ENCODE results near the gene MORF4L1. TPM values are rescaled to one million over a fixed set of nuclear protein-coding genes. Genes with fewer than 3 reads are reported as not detected.
"Not testable (repeated sequence)": the region's sequence is repeated elsewhere in the genome, so short reads cannot be mapped to it uniquely, and the experiment has no call there.

MORF4L1 gene
- total RNA-seq, 1 donor from 2014 or later, result 382 TPM

- Histone ChIP-seq H3K36me3 (ENCODE audit: control insufficient read depth in 3 of 3, insufficient read depth in 3 of 3, low read length in 3 of 3) (no peaks in the 10 kb centered on the region), H3K4me3 (ENCODE audit: low read length in 3 of 3) (no peak overlapping the region), H3K4me1 (ENCODE audit: control insufficient read depth in 3 of 3, insufficient read depth in 3 of 3, low read length in 3 of 3) (peaks cover 0 to 2% (median 0%) of the 10 kb centered on the region in 3 donors), H3K27ac (ENCODE audit: low read depth, low read length) (no peak overlapping the region), H3K27me3 (ENCODE audit: control insufficient read depth in 3 of 3, insufficient read depth in 3 of 3, low read length in 3 of 3) (no peaks in the 10 kb centered on the region), H3K9ac (ENCODE audit: low read depth in 1 of 3, low read length in 3 of 3) (no peak overlapping the region), H3K9me3 (ENCODE audit: control insufficient read depth in 3 of 3, low read length in 3 of 3) (no peaks in the 10 kb centered on the region)
Measured at GRCh38 chr15:78840661-78841375, 31.9 kb upstream of the MORF4L1 start.

GRCh38 chr15:78841376-78841706 lies 31.3 kb upstream of the MORF4L1 start:
- Histone ChIP-seq H3K27ac (ENCODE audit: low read depth, low read length) (no peak overlapping the region), H3K9ac (ENCODE audit: low read depth in 1 of 3, low read length in 3 of 3) (no peak overlapping the region), H3K27me3 (ENCODE audit: control insufficient read depth in 3 of 3, insufficient read depth in 3 of 3, low read length in 3 of 3) (no peaks in the 10 kb centered on the region), H3K36me3 (ENCODE audit: control insufficient read depth in 3 of 3, insufficient read depth in 3 of 3, low read length in 3 of 3) (no peaks in the 10 kb centered on the region), H3K9me3 (ENCODE audit: control insufficient read depth in 3 of 3, low read length in 3 of 3) (no peaks in the 10 kb centered on the region), H3K4me3 (ENCODE audit: low read length in 3 of 3) (no peak overlapping the region), H3K4me1 (ENCODE audit: control insufficient read depth in 3 of 3, insufficient read depth in 3 of 3, low read length in 3 of 3) (peaks cover 0 to 2% (median 0%) of the 10 kb centered on the region in 3 donors)

- H3K9me3 ChIP-seq (ENCODE audit: control insufficient read depth in 3 of 3, low read length in 3 of 3), result no peaks in the 10 kb centered on the region
- no peaks in the 10 kb centered on the region for H3K27me3 ChIP-seq (ENCODE audit: control insufficient read depth in 3 of 3, insufficient read depth in 3 of 3, low read length in 3 of 3)
- no peaks in the 10 kb centered on the region for H3K36me3 ChIP-seq (ENCODE audit: control insufficient read depth in 3 of 3, insufficient read depth in 3 of 3, low read length in 3 of 3)
- no peak overlapping the region for H3K27ac ChIP-seq (ENCODE audit: low read depth, low read length)
- no peak overlapping the region for H3K9ac ChIP-seq (ENCODE audit: low read depth in 1 of 3, low read length in 3 of 3)
- H3K4me3 ChIP-seq (ENCODE audit: low read length in 3 of 3), result no peak overlapping the region
- peaks cover 0 to 2% (median 0%) of the 10 kb centered on the region in 3 donors for H3K4me1 ChIP-seq (ENCODE audit: control insufficient read depth in 3 of 3, insufficient read depth in 3 of 3, low read length in 3 of 3)
Measured at GRCh38 chr15:78841891-78842290, 30.8 kb upstream of the MORF4L1 start.

GRCh38 chr15:78842519-78842918 lies 30.2 kb upstream of the MORF4L1 start:
- Histone ChIP-seq H3K9me3 (ENCODE audit: control insufficient read depth in 3 of 3, low read length in 3 of 3) (no peaks in the 10 kb centered on the region), H3K27me3 (ENCODE audit: control insufficient read depth in 3 of 3, insufficient read depth in 3 of 3, low read length in 3 of 3) (no peaks in the 10 kb centered on the region), H3K4me3 (ENCODE audit: low read length in 3 of 3) (no peak overlapping the region), H3K4me1 (ENCODE audit: control insufficient read depth in 3 of 3, insufficient read depth in 3 of 3, low read length in 3 of 3) (peaks cover 0 to 2% (median 0%) of the 10 kb centered on the region in 3 donors), H3K36me3 (ENCODE audit: control insufficient read depth in 3 of 3, insufficient read depth in 3 of 3, low read length in 3 of 3) (no peaks in the 10 kb centered on the region), H3K27ac (ENCODE audit: low read depth, low read length) (no peak overlapping the region), H3K9ac (ENCODE audit: low read depth in 1 of 3, low read length in 3 of 3) (no peak overlapping the region)

DNA sequence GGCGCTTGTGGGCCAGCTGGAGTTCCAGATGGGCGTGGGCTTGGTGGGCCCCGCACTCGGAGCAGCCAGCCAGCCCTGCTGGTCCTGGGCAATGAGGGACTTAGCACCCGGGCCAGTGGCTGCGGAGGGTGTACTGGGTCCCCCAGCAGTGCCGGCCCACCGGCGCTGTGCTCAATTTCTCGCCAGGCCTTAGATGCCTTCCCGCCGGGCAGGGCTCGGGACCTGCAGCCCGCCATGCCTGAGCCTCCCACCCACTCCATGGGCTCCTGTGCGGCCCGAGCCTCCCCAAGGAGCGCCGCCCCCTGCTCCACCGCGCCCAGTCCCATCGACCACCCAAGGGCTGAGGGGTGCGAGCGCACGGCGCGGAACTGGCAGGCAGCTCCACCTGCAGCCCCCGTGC lies 25.8 kb upstream of the MORF4L1 start:
- not testable (repeated sequence) for H3K9me3 ChIP-seq (ENCODE audit: control insufficient read depth in 3 of 3, low read length in 3 of 3); H3K27me3 ChIP-seq (ENCODE audit: control insufficient read depth in 3 of 3, insufficient read depth in 3 of 3, low read length in 3 of 3); H3K4me1 ChIP-seq (ENCODE audit: control insufficient read depth in 3 of 3, insufficient read depth in 3 of 3, low read length in 3 of 3); H3K4me3 ChIP-seq (ENCODE audit: low read length in 3 of 3); H3K36me3 ChIP-seq (ENCODE audit: control insufficient read depth in 3 of 3, insufficient read depth in 3 of 3, low read length in 3 of 3); H3K9ac ChIP-seq (ENCODE audit: low read depth in 1 of 3, low read length in 3 of 3); H3K27ac ChIP-seq (ENCODE audit: low read depth, low read length)

- not testable (repeated sequence) for H3K27ac ChIP-seq (ENCODE audit: low read depth, low read length); H3K9ac ChIP-seq (ENCODE audit: low read depth in 1 of 3, low read length in 3 of 3); H3K27me3 ChIP-seq (ENCODE audit: control insufficient read depth in 3 of 3, insufficient read depth in 3 of 3, low read length in 3 of 3); H3K36me3 ChIP-seq (ENCODE audit: control insufficient read depth in 3 of 3, insufficient read depth in 3 of 3, low read length in 3 of 3); H3K4me1 ChIP-seq (ENCODE audit: control insufficient read depth in 3 of 3, insufficient read depth in 3 of 3, low read length in 3 of 3); H3K4me3 ChIP-seq (ENCODE audit: low read length in 3 of 3); H3K9me3 ChIP-seq (ENCODE audit: control insufficient read depth in 3 of 3, low read length in 3 of 3)
Measured at GRCh38 chr15:78847387-78847906, 25.2 kb upstream of the MORF4L1 start.

DNA sequence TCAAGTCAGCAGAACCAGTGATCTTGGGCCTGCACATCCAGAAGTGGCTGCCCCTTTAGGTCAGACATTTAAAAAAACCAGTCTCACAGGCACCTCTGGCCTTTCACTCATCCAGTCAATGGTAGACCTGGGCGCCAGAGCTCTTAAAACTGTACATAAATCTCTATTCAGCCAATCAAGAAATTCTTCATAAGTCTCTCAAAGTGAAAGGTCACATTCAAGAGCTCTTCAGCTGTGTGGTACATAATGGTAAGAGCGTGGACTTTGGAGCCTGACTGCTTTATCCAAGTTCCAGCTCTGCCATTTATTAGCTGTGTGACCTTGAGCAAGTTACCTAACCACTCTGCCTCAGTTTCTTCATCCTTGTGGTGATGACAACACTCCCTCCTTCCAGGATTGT lies 22.3 kb upstream of the MORF4L1 start:
- H3K9me3 ChIP-seq (ENCODE audit: control insufficient read depth in 3 of 3, low read length in 3 of 3), result peaks cover 0 to 3% (median 0%) of the 10 kb centered on the region in 3 donors
- no peaks in the 10 kb centered on the region for H3K27me3 ChIP-seq (ENCODE audit: control insufficient read depth in 3 of 3, insufficient read depth in 3 of 3, low read length in 3 of 3)
- H3K4me1 ChIP-seq (ENCODE audit: control insufficient read depth in 3 of 3, insufficient read depth in 3 of 3, low read length in 3 of 3), result no peaks in the 10 kb centered on the region
- no peak overlapping the region for H3K9ac ChIP-seq (ENCODE audit: low read depth in 1 of 3, low read length in 3 of 3)
- no peak overlapping the region for H3K27ac ChIP-seq (ENCODE audit: low read depth, low read length)
- no peaks in the 10 kb centered on the region for H3K36me3 ChIP-seq (ENCODE audit: control insufficient read depth in 3 of 3, insufficient read depth in 3 of 3, low read length in 3 of 3)
- no peak overlapping the region for H3K4me3 ChIP-seq (ENCODE audit: low read length in 3 of 3)

DNA sequence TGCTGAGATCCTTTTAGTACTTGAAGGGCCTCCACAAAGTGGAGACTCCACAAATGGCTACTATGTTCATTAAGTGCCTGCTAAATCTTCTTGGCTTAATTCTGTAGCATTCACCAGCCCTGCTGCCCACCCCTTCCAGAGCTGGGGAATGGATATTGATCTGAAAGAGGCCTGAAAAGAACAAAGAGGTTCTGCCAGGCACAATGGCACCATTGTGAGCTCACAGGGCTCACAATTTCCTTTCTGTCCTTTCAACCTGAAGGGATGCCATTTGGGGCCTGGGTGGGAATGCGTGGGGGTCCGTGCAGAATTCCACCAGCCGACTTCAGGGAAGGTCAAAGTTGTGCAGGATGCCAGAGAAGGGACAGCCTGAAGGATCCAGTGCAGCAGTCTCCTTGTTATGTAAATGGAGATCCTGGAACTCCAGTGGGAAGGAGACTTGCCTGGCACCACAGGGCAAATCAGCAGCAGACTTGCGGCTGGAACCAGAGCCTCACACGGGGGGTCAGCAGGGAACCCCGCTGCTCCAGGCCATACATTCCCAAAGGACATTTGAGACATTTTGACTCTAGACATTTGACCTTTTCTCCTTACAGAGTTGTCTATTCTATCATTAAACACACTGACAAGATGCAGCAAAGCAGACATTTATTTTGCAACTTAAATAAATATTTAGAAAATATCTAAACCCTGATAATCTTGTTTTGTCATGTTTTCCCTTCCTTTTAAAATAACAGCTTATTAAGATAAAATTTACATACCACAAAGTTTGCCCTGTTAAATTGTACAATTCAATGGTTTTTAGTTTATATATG lies 21.5 kb upstream of the MORF4L1 start:
- Histone ChIP-seq H3K4me3 (ENCODE audit: low read length in 3 of 3) (no peak overlapping the region), H3K9ac (ENCODE audit: low read depth in 1 of 3, low read length in 3 of 3) (no peak overlapping the region), H3K4me1 (ENCODE audit: control insufficient read depth in 3 of 3, insufficient read depth in 3 of 3, low read length in 3 of 3) (no peaks in the 10 kb centered on the region), H3K27ac (ENCODE audit: low read depth, low read length) (no peak overlapping the region), H3K9me3 (ENCODE audit: control insufficient read depth in 3 of 3, low read length in 3 of 3) (peaks cover 0 to 3% (median 0%) of the 10 kb centered on the region in 3 donors), H3K36me3 (ENCODE audit: control insufficient read depth in 3 of 3, insufficient read depth in 3 of 3, low read length in 3 of 3) (no peaks in the 10 kb centered on the region), H3K27me3 (ENCODE audit: control insufficient read depth in 3 of 3, insufficient read depth in 3 of 3, low read length in 3 of 3) (no peaks in the 10 kb centered on the region)

DNA sequence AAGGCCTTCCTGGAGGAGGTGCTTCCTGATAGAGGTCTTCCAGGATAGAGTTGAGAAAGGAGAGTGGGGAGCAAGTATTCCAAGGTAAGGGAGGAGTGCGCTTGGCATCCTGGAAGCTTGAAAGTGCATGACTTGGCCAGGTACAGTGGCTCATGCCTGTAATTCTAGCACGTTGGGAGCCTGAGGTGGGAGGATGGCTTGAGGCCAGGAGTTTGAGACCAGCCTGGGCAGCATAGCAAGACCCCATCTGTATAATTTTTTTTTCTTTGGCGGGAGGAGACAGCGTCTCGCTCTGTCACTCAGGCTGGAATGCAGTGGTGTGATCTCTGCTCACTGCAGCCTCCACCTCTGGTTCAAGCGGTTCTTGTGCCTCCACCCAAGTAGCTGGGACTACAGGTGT lies 19.2 kb upstream of the MORF4L1 start:
- Histone ChIP-seq H3K9ac (ENCODE audit: low read depth in 1 of 3, low read length in 3 of 3) (no peak overlapping the region), H3K27ac (ENCODE audit: low read depth, low read length) (no peak overlapping the region), H3K9me3 (ENCODE audit: control insufficient read depth in 3 of 3, low read length in 3 of 3) (peaks cover 0 to 3% (median 0%) of the 10 kb centered on the region in 3 donors), H3K4me1 (ENCODE audit: control insufficient read depth in 3 of 3, insufficient read depth in 3 of 3, low read length in 3 of 3) (no peaks in the 10 kb centered on the region), H3K36me3 (ENCODE audit: control insufficient read depth in 3 of 3, insufficient read depth in 3 of 3, low read length in 3 of 3) (no peaks in the 10 kb centered on the region), H3K4me3 (ENCODE audit: low read length in 3 of 3) (no peak overlapping the region), H3K27me3 (ENCODE audit: control insufficient read depth in 3 of 3, insufficient read depth in 3 of 3, low read length in 3 of 3) (no peaks in the 10 kb centered on the region)

DNA sequence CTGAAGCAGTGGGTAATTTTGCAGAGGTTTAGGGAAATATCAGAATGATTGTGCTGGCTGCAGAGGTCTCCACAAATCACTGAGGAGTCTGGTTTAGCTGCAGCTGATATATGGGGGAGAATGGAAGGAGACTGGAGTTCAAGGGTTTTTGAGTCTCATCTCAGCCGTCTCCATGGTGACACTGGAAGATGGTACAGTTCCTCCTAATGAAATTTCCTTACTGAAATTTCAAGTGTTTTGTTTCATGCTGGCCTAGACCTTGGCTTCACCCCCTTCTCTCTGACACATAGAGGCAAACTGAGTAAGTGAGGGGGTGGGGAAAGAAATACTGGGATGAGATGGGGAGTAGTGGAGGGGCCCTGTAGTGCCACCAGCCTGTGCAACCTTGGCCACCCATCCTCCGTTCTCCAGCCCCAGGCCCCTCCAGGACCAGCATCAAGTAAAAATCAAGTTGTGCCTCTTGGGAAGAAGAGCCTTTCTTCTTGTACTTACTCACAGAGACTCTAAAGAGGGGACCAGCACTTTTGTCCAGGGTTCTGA lies 17.8 kb upstream of the MORF4L1 start:
- no peaks in the 10 kb centered on the region for H3K36me3 ChIP-seq (ENCODE audit: control insufficient read depth in 3 of 3, insufficient read depth in 3 of 3, low read length in 3 of 3)
- H3K4me1 ChIP-seq (ENCODE audit: control insufficient read depth in 3 of 3, insufficient read depth in 3 of 3, low read length in 3 of 3), result no peaks in the 10 kb centered on the region
- no peaks in the 10 kb centered on the region for H3K27me3 ChIP-seq (ENCODE audit: control insufficient read depth in 3 of 3, insufficient read depth in 3 of 3, low read length in 3 of 3)
- H3K27ac ChIP-seq (ENCODE audit: low read depth, low read length), result no peak overlapping the region
- H3K9me3 ChIP-seq (ENCODE audit: control insufficient read depth in 3 of 3, low read length in 3 of 3), result peaks cover 0 to 3% (median 0%) of the 10 kb centered on the region in 3 donors
- H3K9ac ChIP-seq (ENCODE audit: low read depth in 1 of 3, low read length in 3 of 3), result no peak overlapping the region
- no peak overlapping the region for H3K4me3 ChIP-seq (ENCODE audit: low read length in 3 of 3)
